Hematopoietic multipotent progenitor cell treated with erythropoietin and hydrocortisone succinate and interleukin-3 and kit ligand, for 15 days (in vitro differentiated cells): ENCODE results near the gene NR3C1.
A peak's percentile ranks its signal among the peaks of the same experiment; 100 is the strongest.

Experiments
- DNase-seq: peaks from one replicate; pipeline ENCODE4 v3.0.0-alpha.2; 2015; ENCODE audit warnings: low spot score

The NR3C1 gene

DNA sequence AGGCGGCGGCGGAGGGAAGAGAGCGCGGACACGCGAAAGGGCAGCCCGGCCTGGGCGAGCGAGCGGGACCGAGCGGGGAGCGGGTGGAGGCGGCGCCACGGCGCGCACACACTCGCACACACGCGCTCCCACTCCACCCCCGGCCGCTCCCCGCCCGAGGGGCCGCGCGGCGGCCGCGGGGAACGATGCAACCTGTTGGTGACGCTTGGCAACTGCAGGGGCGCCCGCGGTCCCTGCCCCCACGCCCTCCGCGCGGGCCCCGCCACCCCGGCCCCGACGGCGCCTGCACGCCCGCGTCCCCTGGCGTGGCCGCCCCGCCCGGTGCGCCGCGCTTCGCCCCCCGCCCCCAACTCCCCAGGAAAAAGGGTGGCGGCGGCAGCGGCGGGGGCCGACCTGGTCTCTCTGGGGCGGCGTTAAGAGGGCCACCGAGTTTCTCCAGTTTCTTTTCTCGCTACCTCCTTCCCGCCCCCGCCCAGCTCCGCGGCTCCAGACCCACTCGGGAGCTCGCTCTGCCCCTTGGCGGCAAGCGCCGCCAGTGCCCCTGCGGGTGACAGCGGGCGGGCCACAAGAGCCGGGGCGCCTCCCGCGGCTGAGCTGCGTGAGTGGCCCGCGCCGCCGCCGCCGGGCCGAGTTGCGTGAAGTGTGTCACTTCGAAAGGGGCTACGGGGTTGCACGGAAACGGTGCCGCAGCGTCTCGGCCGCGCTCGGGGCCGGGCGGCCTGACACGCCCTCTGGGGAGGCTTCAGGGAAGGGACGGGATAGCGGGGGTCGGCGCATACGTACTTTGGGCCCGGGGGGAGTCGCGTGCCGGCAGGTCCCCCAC lies at the start of gene NR3C1:
NR3C1 (minus strand) TSS at position 94 of the 823 bp plus-strand sequence. CDS start 2,847 bp downstream, outside the sequence.
- peak; percentile 92 for DNase-seq

DNA sequence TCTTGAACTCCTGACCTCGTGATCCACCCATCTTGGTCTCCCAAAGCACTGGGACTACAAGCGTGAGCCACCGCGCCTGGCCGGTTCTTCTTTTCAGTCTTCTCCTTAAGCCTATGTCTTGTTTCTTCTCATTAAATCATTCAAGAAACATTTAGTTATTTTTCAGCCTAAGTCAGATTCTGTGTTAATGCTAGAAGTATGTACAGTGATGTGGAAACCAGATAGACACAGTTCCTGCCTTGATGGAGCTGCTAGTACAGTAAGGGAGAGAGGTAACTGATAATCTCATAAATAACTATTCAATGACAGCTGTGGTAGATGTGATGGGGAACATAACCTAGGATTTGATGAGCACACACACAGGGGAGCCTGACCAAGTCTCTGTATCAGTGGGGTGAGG lies 46.3 kb upstream of the NR3C1 start:
- DNase-seq = no peak

DNA sequence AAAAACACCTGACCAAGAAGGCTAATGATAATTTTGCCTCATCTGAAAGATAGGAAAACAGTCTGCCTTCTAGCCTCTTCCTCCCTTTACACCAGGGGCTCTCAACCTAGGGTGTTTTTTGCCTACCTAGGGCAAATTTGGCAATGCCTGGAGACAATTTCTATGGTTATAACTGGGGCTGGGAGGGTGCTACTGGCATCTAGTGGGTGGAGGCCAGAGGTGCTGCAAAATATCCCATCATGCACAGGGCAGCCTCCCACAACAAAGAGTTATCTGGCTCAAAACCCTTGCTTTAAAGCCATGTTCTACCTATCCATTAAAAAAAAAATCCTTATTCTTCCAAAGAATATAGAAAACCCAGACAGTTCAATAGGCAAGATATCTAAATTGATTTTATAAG lies 45.0 kb upstream of the NR3C1 start:
- peak; percentile 7 for DNase-seq

DNA sequence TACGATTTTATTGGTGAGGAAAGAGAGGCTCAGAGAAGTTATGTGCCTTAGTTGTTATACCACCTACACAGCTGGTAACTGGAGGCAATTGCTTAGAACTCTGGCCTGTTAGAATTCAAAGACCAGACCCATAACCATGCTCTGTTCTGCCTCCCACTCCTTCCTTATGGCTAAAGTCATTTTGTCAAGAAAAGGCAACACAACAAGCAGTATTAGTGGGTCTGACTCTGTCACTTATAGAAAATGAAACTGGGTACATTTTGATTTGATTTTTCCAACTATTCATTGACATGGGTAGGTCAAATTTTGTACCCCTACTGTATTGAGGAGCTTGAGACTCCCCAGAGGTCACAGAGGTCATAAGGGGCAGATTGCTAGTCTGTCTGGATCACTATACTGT lies 44.5 kb upstream of the NR3C1 start:
- DNase-seq = no peak

DNA sequence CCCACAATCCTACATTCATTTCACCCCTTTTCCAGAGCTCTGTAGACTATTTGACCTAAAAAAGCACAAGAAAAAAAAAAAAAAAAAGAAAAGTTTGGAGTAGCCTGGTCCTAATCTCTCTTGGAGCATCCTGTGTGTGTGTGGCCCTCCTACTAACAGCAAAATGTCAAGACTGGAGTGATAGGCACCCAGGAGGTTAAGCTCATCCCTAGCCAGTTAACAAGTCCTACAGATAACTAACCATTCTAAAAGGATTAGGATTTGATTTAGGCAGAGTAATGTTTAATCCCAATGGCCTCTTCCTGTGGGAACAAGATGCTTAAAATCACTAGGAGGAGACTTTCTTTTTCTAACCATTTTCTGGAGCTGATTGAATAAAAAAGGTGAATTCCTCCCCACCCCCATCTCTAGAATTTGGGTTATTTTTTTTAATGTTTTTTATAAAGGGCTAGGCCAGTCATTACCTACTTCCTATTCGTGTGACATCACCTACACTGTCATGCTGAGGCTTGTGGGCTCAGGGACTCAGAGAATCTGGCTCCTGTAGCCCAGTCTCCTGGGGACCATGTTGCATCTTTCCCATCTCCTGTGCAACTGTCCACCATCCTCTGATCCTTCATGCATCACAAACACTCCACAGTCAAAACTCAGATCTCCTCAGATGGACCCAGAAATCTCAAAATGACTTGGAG lies 43.2 kb upstream of the NR3C1 start:
- DNase-seq = no peak

DNA sequence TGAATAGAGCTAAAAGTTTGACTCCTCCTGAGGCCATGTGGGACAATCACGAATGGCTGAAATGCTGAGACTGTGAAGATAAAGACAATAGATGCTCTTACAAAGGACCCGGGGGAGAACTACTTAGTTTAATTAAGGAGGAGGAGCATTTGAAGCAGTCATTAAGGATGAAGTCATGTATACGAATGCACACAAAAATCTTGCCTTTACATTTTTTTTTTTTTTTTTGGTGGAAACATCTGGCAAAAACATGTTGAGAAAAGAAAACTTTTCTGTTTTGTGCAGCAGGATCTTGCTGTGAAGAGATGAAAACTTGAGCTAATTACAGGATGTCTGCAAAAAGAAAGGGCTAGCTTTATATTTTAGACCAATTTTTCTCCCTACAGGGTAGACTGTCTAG lies 42.3 kb upstream of the NR3C1 start:
- no peak for DNase-seq

DNA sequence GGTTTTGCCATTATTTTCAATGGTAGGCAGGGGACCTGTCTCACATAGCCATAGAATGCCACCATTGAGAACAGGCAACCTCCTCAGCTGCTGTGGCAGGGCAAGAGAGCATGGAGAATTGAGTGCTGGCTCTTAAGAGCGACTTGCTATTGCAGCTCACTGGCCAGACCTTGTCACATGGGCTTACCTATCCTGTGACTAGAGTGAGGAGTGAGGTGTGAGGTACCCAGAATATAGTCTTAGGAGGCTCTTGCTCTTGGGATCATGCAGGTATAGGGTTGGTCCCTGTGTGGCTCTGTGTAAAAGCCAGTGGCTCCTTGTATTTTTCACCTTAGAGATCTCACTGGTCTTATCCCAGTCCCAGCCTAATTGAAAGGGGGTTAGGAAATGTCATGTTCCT lies 39.8 kb upstream of the NR3C1 start:
- DNase-seq = no peak

DNA sequence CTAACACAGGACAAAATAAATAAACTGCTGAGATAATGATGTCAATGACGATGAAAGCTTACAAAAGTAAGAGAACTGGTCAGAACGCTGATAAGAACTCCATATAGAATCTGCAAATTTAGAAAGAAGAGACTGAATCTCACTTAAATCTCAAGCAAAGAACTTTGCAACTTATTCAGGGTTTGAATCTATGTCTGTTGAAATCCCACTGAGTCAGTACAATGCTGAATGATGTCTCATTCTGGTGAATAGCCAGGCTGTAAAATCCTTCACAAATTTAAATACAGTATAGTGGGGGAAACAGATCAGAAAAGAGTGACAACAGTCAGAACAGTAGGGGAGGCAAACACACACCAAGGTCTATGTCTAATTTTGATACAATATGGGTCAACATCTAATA lies 38.9 kb upstream of the NR3C1 start:
- no peak for DNase-seq

DNA sequence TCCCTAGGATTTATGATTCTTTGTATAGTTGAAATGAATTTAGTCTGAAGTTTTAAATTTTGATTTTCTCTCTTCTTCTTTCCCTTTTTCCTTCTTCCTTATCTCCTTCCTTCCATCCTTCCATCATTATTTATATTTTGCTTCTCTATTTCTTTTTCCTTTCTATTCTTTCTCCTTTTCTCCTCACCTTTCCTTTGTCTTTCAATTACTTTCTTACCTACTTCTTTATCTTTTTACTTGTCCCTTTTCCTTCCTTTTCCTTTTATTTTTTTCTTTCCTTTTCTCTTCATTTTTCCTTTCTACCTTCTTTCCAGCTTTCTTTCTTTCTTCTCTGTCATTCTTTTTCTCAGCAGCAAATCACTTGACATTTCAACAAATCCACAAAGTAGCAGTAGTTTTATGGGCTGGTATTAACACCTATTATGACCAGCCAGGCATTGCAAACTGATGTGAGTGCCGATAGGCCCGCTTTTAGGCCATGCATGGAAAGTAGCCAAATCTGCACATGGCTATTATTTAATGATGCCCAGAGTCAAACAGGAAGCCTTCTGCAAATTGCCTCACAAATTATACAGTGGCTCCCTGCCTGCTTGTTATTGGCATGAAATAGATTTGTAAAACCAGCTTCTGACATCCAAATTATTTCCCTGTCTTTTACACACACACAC lies 37.1 kb upstream of the NR3C1 start:
- DNase-seq = no peak

DNA sequence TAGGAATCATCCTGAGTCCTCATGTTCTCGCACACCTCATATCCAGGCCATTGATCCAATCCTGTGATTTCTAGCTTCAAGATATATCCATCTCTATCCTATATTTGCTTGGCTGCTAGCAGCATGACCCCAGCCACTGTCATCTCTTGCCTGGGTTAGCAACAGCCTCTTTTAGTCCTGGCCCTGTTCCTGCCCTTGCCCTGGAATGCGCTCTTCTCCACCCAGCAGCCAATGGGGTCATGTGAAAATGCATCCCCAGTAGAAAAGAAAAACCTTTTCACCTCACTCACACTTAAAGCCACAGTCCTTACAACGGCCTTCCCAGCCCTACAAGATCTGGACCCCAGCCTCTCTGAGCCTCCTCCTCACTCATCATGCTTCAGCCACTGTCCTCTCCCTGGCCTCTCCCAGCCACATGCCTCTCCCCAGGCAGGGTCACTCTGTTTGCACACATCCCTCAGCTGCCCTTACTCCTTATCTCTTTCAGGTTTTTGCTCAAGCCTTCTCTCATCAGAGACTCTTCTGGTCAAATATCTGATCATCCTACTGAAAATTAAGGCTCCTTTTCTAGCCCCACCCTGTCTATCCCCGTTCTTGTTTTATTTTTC lies 34.3 kb upstream of the NR3C1 start:
- DNase-seq = no peak

DNA sequence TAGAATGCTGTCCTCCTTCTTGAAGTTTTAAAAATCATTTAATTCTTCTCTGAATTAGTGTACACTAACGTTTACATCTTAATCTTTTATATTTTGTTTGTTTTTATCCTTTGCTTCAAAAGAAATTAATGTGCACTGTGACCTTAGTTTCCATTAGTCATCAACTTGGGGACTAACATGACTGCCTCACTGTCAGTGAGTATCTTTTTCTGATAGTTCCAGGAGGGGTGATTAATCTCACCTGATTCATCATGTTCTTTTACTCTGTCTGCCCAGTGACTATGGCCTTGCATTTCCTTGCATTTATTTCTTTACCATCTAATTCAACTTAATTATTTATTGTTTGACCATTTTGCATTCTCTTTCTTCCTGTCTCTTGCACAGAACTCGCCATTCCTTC lies 33.4 kb upstream of the NR3C1 start:
- no peak for DNase-seq

DNA sequence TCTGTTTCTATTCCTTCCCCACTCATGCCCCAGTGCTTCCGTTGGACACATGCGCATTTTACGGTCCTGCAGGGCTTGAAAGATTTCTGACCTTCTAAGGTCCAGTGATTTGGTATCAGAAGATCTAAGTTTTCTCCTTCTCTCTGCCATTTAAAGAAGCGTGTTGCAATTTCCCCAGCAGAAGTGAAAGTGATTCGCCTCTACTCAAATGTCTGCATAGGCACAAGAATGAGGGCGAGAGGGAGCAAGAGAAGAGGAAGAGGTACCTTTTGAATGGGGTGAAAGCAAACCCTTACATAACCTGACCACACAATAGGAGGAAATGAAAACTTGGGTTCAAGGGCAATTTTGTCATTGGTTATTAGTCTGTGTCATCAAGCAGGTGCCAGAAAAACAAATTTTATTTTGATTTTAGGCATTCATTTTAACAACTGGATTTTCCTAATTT lies 31.7 kb upstream of the NR3C1 start:
- no peak for DNase-seq

DNA sequence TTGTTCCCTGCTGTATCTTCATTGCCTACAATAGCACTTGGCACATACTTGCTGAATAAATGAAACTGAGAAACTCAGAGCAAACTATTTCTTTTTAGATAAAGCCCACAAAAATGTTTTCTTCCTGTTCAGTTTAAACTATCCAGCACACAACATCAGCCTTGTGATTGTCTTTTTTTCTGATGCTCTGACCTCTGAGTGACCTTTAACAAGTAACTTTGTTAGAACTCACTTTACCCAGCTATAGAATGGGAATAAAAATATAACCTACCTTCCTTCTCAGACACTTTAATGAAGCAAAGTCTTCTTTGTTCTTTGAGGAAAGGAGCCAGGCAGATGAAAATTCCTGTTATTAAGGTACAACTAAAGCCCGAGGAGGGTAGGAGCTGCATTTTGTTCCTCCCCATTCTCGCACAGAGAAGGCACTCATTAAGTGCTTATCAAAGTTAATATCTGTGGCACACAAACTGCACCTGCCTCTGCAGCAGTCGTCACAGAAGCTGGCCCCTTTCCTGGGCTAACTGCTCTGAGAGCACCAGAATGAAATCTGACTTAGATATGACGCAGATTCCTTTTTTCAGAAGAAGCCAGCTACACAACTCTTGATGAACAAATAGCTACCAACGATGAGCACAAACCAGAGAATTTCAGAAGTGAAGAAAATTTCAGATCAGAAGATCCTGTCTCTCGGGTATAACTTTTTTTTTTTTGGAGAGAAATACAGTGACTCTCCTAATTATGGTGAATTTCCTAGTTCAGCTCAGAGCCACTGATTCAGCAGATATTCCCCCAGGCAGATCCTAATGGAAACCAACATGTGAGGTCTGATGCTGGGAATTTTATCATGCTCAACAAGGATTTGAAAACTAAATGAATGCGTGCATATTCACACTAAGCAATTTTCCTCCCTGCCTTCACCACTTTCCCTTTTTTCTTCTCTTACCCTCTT lies 31.0 kb upstream of the NR3C1 start:
- DNase-seq = no peak

DNA sequence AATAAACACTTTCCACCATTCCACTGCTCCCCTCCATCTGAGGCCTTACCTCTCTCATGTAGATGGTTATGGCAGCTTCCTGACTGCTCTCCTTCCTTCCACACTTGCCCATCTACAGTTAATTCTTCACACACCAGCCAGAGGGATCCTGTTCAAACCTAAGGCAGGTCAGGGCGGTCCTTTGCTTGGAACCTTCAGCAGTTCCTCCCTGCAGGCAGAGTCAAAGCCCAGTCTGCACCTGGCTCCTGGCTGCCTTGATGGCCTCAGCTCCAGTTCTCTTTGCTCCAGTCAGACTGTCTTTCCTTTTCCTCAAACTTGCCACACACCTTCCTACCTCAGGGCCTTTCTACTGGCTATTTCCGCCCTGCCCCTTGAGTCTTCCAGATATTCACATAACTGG lies 30.2 kb upstream of the NR3C1 start:
- DNase-seq = no peak

DNA sequence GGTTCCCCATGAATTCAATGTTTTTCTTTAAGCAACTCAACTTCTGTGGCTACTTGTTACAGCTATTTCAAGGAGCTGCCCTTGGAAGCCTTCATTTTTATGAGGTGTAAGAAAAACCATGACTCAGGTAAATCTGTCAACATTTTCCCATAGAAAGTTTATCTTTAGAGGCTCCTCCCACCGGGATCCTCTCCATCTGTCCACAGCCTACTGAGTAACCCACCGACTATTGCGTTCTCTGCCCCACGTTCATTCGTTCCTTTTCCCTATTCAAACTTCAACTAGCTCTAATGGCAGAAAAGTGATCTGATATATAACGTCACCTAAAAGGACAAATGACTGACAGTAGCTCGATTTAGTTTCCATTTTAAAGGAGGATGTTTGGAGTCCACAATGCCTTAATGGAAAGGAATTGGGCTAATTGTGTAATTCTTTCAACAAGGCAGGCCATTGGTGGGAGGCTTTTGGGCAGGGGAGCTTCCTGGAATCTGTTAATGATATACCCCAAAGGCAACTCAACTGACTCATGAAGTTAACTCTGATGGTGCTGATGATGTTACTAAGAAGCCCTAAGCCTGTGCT lies 29.3 kb upstream of the NR3C1 start:
- DNase-seq = no peak

DNA sequence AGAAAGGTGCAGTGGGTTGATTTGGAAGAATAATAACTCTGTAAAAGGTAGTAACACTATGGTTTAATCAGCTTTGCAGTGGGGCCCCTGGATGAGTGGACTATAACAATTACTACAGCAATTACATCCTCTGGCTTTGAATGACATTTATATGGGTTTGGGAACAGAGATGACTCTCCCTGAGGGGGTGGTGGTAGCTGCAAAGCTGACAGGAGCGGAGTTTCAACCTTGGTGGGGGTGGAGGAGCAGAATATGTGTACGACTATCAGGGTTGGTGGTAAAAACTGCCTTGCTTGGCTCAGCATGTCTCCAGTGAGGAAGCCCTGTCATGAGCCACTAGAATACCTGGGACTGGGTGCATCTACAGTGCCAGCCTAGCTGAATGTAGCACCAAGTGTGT lies 28.3 kb upstream of the NR3C1 start:
- no peak for DNase-seq

DNA sequence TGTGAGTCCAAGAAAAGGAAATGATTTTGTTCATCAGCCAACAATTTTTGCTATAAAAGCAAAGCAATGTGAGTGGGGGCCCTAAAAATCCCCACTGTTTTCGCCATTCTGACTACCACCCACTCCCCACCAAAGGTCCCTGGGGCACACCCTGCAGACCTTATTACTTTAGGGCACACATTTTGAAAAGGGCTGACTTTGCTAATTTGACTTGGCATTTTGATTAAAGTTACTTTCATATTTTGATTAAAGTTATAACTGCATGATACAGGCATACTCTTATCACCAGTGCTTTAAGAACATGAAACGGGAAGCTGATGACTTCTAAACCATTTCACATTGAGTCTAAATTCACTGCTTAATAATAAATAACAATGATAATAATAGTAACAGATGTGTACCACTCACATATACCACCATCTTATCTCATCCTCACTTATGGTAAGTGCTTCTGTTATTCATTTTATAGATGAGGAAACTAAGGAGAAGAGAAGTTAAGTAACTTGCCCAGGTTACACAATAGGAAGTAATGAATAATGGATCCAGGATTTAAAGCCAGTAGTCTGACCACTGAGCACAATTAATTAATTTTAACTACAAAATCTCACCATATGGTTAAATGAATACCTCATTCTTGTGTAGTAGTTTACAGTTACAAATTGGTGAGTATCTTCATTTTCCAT lies 25.4 kb upstream of the NR3C1 start:
- DNase-seq = no peak

DNA sequence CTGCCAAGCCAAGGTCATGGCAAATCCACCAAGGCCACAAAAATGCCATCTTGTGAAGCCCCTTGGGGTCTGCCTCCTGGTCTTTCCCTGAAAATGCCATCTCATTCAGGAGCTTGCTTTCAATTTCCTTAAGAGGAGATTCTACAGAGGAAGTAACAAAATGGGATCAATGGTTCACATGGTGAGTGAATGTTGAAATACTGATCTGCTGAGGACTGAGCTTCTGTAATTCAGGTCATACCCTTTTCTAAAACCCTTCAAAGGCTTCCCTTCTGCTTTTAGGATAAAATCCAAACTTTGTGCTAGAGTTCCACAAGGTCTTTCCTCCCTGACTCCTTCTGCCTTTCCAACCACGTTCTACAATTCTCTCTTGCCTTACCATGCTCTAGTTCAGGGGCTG lies 24.7 kb upstream of the NR3C1 start:
- no peak for DNase-seq

DNA sequence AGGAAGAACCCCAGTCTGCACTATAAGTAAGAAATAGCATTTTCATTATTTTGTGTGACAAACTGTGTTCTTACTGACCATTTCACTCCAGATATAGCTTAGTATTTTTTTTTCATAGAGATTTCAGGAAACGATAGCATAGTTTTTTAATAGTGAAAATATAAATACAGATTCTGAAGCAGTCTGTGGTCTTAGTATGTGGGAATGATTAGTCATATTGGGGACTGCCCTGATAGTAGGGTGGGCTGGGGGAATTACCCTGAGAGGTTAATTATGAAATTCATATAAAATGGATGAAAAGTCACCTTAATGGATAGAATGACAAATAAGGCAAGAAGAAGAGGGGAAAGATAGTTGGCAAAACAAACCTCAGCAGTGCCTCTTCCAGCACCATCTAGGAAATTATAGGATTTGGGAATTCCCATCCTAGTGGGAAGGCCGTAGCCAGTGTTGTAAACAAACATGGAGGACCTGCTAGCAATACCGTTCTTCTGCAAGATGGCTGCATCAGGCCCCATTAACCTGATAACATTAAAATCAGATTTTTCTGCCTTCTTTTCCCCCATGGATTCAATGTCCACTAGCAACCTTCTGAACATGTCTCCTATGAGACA lies 23.7 kb upstream of the NR3C1 start:
- DNase-seq = no peak

DNA sequence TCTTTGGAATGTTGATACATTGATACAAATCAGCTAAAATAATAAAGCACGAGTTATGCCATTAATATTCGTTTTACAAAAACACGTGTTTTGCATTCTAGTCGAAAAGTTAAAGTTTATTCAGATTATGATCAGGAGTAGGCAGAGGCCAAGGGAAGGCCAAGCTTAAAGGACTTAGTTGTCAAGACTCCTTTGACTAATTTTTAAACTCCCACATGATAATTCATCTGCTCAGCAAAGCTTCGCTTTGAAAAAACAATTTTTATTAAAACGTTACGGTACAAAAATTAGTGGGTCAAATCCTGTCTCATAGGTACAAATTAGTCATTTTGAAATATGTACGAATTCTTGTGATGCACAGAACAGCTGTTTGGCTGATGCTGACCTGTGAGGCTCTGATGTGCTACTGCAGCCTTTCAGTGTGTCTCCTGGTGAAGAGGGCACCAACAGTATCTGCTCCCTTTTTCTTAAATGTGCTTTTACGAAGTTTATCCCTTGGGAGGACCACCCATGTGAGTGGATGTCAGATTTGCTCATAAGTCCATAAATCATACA lies 23.0 kb upstream of the NR3C1 start:
- no peak for DNase-seq
